Limb (tissue), 2 donors: Measurements from ENCODE around the gene TMEM106A.
"Not testable (repeated sequence)": the region's sequence is repeated elsewhere in the genome, so short reads cannot be mapped to it uniquely, and the experiment has no call there.

Experiments
- DNase-seq, 2 donors: peaks; one replicate each; pipeline ENCODE4 v3.0.0-alpha.2; 2016; ENCODE audit errors: extremely low spot score in 2 of 2

The TMEM106A gene

DNA sequence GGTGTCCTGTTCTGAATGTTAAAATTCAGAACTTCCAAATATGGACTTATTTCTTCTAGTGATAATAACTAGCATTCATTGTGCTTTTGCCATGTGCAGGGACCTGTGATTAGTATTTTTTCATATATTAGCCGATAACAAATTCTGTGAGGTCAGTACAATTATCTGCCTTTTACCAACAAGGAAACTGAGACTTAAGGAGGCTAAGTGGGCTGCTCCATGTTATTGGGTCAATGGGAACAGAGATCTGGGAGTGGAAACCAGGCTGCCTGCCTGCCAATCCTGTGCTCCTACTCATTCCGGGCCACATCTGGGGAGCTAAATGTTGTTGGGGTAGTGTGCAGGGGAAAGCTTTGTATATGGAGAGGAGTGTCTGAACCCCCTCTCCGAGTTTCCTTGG, 3.7 kb downstream of the TMEM106A start:
- DNase-seq: no peak

DNA sequence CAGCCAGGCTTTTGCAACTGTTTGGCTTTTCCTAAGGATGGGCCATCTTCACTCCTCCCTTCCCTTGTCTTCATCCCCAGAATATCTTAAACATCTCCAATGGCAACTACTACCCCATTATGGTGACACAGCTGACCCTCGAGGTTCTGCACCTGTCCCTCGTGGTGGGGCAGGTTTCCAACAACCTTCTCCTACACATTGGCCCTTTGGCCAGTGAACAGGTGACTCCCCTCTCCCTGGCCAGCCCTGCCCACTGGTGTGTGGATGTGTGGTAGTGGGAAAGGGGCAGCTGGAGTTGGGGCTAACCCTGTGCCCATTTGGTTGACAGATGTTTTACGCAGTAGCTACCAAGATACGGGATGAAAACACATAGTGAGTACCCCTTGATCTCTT, 4.7 kb downstream of the TMEM106A start:
- DNase-seq: no peak

DNA sequence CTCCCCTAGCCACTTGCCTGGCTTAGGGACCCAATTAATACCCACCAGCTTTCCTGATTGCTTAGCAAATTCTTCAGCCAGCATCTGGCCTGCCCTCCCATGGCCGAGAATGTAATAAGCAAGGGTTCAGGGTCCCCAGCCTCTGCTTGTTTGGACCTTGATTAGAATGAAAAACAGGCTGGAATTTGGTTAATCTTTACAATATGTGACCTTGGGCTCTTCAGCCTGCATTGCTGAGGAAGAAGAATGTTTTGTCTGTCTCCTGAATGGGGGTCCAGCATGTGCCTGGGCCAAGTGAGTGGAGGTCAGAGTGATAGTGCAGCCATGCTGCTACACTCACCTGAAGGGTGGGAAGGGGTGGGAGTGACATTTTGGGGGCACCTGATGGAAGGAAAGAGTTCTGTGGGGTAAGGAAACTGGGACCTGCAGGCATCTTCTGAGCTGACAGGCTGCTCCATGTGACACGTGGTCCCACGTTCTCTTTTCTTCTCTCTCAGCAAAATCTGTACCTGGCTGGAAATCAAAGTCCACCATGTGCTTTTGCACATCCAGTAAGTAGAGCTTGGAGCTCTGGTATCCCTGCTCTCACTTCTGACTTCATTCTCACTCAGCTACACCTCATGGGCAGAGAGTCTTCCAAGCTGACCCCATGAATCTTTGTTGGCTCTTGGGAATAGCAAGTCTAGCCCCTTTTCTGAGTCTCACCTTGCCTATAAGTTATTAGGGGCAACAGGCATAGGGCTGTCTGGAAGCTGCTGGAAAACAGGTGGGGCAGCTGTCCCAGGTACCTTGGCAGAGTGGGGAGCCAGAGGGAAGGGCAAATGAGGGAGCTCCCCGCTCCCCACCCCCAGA, 5.3 kb downstream of the TMEM106A start:
- DNase-seq: no peak

DNA sequence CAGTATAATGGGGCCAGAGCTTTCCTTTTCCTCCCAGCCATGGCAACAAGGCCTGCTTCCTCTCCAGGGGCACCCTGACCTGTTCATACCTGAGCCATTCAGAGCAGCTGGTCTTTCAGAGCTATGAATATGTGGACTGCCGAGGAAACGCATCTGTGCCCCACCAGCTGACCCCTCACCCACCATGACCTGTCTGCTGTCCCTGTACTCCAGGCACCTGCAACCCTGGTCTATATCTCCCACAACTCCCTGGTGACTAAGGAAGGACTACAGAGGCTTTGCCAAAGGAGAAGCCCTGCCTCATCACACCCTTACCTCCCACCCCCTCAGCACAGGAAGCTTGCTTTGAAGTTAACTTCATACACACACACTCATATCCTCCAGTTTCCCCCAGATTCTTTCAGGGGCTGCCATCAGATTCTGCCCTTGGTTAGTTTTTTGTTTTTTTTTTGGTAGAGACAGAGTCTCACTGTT, 6.0 kb downstream of the TMEM106A start:
- no peak for DNase-seq

DNA sequence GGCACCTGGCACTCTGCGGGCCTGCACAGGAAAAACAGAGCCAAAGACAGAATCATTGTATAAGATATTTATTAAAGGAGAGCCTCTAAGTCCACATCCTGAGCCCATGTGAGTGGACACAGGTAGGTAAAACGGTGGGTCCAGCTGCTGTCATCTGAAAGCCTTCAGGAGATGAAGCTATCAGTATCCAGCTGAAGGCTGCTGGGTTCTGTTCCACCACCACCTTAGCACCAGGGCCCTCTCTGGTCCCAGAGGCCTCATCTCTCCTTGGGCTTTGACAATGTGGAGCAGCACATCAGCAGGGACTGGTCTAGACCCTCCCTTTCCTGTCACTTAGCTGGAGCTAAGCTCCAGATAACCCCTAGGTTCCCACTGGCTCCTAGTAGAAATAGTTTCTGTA, 7.3 kb downstream of the TMEM106A start:
- no peak for DNase-seq

DNA sequence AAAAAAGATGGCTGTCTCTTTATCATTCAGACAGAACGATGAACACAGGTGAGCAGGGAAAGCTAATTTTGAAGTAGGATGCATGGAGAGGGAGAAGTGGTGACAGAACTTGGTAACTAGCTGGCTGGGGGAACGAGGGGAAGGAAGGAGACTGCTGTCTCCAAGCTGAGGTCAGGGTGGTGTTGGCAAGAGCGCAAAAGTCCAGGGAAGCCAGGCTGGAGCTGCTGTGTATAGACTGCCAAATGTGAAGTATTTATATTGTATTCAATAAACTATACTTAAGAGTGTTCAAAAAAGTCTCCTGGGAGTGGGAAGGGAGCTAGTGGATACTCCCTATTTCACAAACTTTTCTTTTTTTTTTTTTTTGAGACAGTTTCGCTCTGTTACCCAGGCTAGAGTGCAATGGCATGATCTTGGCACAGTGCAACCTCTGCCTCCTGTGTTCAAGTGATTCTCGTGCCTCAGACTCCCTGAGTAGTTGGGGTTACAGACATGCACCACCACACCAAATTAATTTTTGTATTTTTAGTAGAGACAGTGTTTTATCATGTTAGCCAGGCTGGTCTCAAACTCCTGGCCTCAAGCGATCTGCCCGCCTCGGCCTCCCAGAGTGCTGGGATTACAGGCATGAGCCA, 8.2 kb downstream of the TMEM106A start:
- DNase-seq: no peak

DNA sequence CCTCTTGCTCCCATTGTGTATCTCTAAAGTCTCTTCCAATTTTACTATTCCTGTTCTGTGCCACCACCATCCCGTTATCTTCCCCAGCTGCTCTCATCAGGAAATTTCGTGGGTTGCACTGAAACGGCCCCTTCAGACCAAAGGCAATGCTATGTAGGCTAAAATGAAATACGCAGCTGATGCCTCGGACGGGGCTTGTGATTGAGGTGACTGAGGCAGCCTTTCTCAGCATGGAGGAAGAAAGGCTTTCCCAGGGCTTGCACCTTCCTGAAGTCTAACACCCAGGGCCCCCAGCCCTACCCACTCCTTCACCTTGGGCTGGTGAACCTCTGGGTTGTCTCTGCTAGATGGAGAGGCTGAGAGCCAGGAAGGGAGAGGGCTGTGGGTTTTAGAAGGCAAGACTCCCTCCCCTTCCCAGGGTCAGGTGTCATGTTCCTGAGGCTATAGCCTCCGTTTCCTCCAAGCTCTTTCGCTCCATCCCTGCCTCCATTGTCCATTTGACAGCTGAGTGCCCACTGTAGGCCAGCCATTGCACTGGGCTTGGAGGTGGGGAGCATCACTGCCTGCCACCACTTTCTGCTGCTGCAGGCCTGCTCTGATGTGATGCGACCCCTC, 8.9 kb downstream of the TMEM106A start:
- DNase-seq: no peak

DNA sequence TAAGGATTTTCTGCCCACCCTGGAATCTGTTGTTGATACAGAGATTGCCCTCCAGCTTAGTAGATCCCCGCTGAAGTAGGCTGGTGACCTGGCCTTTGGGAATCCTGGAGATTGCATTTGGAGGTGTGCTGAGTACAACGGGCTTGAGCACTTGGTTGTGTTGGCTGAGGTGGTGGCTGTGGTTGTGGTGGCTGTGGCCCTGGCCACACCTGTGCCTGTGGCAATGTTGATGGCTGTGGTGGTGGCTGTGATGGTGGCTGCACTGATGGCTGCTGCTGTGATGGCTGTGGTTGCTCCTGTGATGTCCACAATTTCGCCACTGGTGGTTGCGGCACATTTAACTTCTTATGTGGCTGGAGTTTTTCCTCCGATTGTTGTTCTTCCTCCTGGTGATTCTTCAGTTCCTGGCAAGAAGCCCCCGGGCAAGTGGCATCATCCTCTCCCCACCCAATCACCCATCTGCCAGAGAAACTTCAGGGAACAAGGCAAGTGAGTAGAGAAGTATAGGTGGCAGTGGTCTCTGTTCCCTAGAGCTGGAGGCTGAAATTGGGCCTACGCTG, 12.6 kb downstream of the TMEM106A start:
- no peak for DNase-seq

DNA sequence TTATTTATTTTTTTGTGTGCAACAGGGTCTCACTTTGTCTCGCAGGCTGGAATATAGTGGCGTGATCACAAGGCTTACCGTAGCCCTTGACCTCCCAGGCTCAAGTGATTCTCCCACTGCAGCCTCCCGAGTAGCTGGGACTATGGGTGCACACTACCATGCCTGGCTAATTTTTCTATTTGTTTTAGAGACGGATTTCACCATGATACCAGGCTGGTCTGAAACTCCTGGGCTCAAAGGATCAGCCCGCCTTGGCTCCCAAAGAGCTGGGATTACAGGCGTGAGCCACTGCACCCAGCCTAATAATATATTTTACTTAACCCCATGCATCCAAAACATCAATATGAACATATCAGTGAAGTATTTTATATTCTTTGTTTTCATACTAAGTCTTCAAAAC, 14.7 kb downstream of the TMEM106A start:
- DNase-seq: no peak

DNA sequence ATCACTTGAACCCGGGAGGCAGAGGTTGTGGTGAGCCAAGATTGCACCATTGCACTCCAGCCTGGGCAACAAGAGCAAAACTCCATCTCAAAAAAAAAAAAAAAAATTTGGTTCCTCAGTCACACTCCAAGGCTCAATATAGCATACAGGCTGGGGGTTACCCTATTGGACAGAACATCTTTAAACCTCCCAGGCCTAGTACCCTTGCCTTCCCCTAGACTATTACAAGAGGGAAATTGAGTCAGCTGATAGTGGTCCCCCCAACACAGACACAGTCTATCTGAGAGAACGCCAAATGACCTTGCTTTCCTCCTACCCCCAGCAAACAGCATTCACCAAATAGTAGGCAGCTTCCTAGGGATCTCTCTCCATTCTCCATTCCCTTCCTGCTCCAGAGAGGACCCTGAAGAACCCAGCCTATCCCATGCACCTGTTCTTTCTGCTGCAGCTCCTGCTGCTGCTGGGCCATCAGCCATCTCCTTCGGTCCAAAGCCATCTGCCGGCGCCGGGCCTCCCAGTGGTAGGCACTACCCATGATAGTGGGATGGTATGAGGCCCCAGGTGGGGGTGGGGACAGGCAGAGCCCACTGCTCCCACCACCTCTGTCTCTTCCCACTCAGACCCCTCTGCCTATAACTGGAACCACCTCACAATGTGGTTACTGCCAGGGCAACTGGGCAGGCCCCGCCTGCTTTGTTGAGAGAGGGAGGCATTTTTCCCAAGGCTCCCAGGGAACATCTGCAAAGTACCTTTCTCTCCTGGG, 16.5 kb downstream of the TMEM106A start, which contains the start of gene CCDC200:
Gene CCDC200 (minus strand): TSS at position 604 of the 763 bp plus-strand sequence. CDS start 69 bp downstream, at position 535.
- DNase-seq: not testable (repeated sequence)

DNA sequence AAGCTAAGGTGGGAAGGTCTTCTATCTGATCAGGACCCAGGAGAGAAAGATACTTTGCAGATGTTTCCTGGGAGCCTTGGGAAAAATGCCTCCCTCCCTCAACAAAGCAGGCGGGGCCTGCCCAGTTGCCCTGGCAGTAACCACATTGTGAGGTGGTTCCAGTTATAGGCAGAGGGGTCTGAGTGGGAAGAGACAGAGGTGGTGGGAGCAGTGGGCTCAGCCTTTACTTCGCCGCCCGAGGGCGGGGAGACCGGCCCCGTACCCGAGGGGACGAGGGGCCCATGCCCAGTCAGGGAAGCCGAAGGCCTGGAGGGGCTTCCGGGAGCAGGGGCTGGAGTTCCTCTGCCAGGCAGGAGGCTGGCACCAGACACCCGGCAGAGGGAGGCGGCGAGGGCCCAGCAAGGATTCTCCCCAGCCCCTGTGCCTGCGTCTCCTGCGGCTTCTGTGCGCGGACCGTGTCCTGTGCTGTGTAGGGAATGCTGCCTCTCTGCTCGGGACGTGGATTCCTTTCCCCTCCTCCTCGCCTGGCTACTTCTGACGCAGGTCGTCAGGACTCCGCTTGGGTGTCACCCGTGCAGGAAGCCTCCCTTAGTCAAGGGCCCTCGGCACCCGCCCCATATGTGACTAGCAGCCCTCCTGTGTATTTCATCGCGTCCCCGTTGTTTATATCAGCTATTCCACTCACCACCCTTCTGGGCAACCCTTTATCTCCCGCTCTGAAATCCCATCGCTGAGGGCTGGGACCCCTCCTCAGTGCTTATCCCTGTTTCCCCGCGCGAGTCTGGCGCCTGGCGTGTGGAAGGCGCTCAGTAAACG, 19.7 kb downstream of the TMEM106A start:
- DNase-seq: not testable (repeated sequence)

DNA sequence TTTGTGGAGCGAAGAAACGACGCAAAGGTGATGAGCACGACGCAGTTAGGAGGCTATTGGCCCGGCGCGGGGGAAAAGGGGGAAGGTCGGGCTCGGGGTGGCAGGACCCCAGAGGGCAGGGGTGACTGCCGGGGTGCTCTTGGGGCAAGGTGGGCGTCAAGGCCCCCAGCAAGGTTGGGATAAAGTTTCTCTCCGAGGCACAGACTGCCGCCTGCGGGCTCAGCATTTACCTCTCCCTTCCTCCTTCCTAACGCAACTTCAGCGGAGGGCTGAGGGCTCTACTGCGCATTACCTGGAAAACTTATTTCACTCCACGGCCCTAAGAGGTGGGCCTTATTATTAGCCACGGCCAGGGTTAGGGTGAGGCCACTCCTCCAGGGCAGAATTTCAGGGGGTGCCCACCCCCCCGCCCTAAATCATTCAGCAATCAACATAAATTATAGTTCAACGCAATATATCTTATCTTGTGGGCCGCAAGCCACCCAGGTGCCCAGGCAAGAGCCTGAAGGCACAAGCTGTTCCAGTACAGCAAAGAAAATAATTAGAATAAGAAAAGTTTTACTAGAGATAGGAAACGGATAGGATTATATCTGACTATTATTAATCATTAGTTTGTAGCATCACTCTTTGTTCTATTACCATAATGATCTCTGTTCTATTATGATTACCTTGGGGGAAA, 20.5 kb downstream of the TMEM106A start:
- DNase-seq: peak in 1 of 2 donors; percentile 38

DNA sequence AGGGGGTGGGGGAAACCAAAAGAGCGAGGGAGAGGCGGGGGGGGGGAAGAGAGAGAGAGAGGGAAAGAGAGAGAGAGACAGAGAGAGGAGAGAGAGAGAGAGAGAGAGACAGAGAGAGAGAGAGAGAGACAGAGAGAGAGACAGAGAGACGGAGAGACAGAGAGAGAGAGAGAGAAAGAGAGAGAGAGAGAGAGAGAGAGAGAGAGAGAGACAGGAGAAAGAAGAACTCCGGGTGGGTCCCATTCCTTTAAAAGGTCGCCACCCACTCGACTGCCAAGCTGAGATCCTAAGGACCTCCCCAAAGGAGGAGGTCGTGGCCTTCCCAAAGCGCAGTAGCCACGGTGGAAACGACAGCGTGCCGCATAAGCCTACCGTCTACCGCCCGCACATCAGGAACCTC, 21.6 kb downstream of the TMEM106A start:
- DNase-seq: not testable (repeated sequence)

DNA sequence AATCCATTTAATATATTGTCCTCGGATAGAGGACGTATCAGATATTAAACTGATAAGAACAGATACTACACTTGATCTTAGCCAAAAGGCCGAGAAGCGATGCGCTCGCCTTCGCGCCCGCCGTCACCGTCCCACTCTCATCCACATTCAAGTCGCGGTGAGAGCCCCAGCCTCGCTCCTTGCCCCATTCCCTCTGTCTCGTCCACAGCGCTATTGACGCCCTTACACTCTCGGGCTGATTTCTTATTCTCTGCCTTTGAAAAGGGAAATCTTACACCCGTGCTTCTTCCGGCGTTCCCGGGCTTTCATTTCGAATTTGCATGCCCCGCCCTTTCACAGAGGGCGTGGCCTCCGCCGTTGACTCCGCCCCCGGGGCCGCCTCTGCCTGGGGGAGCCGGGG, 22.2 kb downstream of the TMEM106A start, which contains the start of gene RNU2-1:
Gene RNU2-1 (minus strand): TSS at position 101 of the 400 bp plus-strand sequence.
- not testable (repeated sequence) for DNase-seq

DNA sequence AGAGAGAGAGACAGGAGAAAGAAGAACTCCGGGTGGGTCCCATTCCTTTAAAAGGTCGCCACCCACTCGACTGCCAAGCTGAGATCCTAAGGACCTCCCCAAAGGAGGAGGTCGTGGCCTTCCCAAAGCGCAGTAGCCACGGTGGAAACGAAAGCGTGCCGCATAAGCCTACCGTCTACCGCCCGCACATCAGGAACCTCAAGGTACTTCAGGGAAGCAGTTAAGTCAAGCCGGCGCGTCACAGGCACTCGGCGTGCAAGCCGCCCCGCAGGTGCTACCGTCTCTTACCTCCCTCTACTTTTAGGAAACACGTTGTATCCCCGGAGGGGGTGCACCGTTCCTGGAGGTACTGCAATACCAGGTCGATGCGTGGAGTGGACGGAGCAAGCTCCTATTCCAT, 27.9 kb downstream of the TMEM106A start:
- not testable (repeated sequence) for DNase-seq

DNA sequence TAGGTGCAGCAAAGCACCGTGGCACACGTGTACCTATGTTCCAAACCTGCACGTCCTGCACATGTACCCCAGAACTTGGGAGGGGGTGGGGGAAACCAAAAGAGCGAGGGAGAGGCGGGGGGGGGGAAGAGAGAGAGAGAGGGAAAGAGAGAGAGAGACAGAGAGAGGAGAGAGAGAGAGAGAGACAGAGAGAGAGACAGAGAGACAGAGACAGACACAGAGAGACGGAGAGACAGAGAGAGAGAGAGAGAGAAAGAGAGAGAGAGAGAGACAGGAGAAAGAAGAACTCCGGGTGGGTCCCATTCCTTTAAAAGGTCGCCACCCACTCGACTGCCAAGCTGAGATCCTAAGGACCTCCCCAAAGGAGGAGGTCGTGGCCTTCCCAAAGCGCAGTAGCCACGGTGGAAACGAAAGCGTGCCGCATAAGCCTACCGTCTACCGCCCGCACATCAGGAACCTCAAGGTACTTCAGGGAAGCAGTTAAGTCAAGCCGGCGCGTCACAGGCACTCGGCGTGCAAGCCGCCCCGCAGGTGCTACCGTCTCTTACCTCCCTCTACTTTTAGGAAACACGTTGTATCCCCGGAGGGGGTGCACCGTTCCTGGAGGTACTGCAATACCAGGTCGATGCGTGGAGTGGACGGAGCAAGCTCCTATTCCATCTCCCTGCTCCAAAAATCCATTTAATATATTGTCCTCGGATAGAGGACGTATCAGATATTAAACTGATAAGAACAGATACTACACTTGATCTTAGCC, 29.1 kb downstream of the TMEM106A start:
- not testable (repeated sequence) for DNase-seq

DNA sequence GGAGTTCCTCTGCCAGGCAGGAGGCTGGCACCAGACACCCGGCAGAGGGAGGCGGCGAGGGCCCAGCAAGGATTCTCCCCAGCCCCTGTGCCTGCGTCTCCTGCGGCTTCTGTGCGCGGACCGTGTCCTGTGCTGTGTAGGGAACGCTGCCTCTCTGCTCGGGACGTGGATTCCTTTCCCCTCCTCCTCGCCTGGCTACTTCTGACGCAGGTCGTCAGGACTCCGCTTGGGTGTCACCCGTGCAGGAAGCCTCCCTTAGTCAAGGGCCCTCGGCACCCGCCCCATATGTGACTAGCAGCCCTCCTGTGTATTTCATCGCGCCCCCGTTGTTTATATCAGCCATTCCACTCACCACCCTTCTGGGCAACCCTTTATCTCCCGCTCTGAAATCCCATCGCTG, 34.8 kb downstream of the TMEM106A start:
- DNase-seq: not testable (repeated sequence)
